Cerebellar nuclear complex (tissue), 1 donor: ENCODE data around the gene AP1M1.
"Not testable (repeated sequence)": the region's sequence is repeated elsewhere in the genome, so short reads cannot be mapped to it uniquely, and the experiment has no call there.

Experiments used
- DNase-seq, 2 experiments: peaks; one replicate each; lab custom pipeline; 2025; lab: John Stamatoyannopoulos, UW

The AP1M1 gene

GRCh38 chr19:16197622-16198369 is at the start of gene AP1M1:
Gene AP1M1 (plus strand): TSS chr19:16197911. CDS start chr19:16198027, 116 bp downstream.
- peak; percentile 65 to 90 for DNase-seq

DNA sequence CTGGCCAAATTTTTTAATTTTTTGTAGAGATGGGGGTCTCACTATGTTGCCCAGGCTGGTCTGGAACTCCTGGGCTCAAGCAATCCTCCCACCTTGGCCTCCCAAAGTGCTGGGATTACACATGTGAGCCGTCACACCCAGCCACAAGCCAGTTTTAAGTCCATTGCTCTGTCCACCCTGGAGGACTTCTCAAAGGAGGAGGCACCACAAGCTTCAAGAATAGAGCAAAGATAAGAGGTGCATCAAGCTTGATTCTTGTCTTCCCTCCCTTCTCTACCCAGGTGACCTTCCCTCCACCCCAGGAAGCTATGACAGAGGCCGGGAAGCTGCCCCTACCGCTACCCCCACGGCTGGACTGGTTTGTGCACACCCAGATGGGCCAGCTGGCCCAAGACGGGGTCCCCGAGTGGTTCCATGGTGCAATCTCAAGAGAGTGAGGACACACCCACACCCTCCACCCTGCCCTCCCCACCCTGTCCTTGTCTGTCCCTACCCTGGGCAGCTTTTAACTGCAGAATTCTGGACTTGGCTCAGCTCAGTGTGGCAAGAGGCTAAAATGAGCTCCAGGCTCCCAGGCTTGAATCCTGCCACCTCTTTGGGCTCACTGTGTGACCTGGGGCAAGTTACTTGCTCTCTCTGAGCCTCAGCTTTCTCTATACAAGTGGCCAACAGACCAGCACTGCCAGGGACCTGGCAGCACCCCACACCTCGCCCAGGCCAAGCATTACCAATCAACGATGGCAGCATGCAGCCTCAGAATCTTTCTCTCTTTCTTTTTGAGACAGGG is 49.1 kb upstream of the AP1M1 start:
- no peak for DNase-seq

DNA sequence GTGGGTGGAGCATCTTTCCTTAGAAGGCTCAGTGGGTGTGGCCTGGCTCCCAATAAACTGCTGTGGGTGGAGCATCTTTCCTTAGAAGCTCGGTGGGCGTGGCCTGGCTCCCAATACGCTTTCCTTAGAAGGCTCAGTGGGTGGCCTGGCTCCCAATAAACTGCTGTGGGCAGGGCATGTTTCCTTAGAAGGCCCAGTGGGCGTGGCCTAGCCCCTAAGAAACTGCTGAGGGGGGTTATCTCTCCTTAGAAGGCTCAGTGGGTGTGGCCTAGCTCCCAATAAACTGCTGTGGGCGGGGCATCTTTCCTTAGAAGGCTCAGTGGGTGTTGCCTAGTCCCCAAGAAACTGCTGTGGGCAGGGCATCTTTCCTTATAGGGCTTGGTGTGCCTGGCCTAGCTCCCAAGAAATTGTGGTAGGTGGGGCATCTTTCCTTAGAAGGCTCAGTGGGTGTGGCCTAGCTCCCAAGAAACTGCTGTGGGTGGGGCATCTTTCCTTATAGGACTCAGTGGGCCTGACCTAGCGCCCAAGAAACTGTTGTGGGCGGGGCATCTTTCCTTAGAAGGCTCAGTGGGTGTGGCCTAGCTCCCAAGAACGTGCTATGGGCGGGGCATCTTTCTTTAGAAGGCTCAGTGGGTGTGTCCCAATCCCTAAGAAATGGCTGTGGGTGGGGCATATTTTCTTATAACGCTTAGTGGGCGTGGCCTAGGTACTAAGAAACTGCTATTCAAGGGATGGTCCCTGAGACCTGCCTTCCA is 44.0 kb upstream of the AP1M1 start:
- DNase-seq: no peak

- DNase-seq: no peak
These were observed 43.2 kb upstream of the AP1M1 start for GRCh38 chr19:16154557-16154956.

- DNase-seq: no peak
These were observed 42.6 kb upstream of the AP1M1 start for GRCh38 chr19:16155128-16155527.

DNA sequence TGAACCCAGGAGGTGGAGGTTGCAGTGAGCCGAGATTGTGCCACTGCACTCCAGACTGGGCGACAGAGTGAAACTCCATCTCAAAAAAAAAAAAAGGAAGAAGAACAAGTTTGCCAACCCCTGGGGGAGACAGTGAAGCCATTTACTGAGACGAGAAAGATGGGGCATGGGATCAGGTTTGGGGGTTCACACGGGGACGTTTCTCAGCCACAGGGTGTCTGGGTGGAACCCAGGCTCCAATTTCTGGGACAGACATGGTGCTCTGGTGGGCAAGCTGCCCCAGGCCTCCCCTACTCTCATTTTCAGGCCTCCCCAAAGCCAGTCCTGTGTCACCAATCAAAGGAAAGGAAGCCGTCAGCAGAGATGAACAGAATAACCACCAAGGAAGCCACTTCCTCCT is 40.8 kb upstream of the AP1M1 start:
- DNase-seq: no peak

DNA sequence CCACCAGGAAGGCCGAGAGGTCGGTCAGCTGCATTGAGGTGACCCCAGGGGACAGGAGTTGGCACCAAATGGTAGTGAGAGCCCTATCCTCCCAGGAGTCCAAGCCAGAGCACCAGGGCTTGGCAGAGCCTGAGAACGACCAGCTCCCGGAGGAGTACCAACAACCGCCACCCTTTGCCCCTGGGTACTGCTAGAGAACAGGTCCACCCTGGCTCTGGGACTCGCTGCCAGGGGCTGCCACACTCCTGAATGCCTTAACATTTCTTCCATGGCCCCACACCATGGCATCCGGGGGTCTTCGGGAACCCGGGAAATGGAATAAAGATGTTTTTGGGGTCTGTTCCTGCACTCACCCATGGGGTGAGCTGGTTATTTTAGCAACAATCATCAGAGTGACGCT is 40.1 kb upstream of the AP1M1 start:
- no peak for DNase-seq

- no peak for DNase-seq
These were observed 38.1 kb upstream of the AP1M1 start for GRCh38 chr19:16159655-16160054.

GRCh38 chr19:16160445-16160942 is 37.2 kb upstream of the AP1M1 start:
- DNase-seq: no peak

- no peak for DNase-seq
These were observed 36.7 kb upstream of the AP1M1 start for GRCh38 chr19:16160943-16161560.

- DNase-seq: no peak
These were observed 35.9 kb upstream of the AP1M1 start for GRCh38 chr19:16161840-16162239.

- no peak for DNase-seq
These were observed 33.4 kb upstream of the AP1M1 start for GRCh38 chr19:16164222-16164890.

DNA sequence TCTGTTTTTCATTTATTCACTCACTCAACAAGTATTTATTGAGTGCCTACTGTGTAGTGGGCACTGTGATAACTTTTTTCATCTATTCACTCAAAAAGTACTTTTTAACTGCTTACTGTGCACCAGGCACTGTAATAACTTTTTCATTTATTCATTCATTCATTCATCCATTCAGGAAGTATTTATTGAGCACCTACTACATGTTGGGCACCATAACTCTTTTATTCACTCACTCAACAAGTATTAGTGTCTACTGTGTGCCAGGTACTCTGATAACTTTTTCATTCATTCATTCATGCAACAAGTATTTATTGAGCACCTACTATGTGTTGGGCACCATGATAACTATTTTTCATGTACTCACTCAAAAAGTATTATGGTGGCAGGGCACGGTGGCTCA is 31.3 kb upstream of the AP1M1 start:
- DNase-seq: no peak

DNA sequence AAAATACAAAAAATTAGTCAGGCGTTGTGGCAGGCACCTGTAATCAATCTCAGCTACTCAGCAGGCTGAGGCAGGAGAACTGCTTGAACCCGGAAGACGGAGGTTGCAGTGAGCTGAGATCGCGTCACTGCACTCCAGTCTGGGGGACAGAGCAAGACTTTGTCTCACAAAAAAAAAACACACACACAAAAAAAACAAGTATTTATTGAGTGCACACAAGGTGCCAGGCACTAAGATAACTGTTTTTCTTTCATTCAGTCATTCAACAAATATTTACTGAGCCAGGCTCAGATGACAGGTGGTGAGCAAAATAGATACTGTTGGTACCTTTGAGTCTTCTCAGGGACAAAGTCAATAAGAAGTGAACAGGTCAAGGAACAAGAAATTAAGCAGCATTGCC is 30.7 kb upstream of the AP1M1 start:
- DNase-seq: no peak

- DNase-seq: no peak
These were observed 29.1 kb upstream of the AP1M1 start for GRCh38 chr19:16168465-16169081.

DNA sequence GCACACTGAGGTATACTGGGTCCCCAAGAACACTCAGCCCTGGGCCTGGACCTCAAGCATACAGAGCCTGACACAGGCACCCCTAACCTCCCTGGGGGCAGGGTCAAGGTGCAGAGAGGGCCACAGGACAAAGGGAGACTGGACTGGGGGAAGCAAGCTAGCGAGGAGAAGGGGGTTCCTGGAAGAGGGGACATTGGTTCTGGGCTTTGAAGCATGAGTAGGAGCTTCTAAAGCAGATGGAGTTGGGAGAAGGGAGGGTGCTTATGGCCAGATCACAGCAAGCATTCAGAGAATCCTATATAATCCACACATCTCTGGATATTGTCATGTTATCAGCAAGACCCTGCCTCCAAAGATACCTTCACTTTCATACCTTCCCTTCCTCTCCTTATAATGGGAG is 27.6 kb upstream of the AP1M1 start:
- no peak for DNase-seq

DNA sequence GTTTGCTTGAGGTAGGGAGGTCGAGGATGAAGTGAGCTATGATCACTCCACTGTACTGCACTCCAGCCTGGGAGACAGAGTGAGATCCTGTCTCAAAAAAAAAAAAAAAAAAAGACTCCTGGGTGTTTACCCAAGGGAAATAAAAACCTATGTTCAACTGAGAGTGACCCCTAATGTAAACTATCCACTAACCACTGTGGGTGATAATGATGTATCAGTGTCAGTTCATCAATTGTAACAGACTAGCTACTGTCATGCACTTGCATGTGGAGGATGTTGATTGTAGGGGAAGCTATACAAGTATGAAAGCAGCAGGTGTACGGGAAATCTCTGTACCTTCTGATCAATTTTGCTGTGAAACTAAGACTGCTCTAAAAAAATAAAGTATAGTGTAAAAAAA is 21.8 kb upstream of the AP1M1 start:
- no peak for DNase-seq

- not testable (repeated sequence) for DNase-seq
These were observed 18.8 kb upstream of the AP1M1 start for GRCh38 chr19:16178866-16179265.

GRCh38 chr19:16180611-16181010 is 17.1 kb upstream of the AP1M1 start:
- no peak for DNase-seq

GRCh38 chr19:16184665-16185122 is 13.0 kb upstream of the AP1M1 start:
- DNase-seq: no peak
